ENCODE data around the gene DCUN1D2. TPM values are rescaled to one million over a fixed set of nuclear protein-coding genes. Genes with fewer than 3 reads are reported as not detected.
A peak's percentile ranks its signal among the peaks of the same experiment; 100 is the strongest.

The DCUN1D2 gene
- total and polyA plus RNA-seq, 8 donors = 7.3 to 43.0 (median 21.7) TPM

DNA sequence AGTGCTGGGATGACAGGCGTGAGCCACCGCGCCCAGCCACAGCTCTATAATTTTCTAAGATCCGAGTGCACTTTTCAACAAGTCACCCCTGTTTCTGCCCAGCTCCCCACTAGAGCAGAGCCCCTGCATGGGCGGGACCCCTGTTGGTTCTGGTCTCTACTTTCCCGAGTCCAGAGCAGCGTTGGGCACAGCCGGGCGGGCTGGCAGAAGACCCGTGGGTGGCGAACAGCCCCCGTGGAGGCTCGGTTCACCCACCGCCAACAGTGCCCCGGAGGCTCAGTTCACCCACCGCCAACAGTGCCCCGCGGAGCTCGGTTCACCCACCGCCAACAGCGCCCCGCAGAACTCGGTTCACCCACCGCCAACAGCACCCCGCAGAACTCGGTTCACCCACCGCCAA is 78.1 kb downstream of the DCUN1D2 start:
- H3K27ac ChIP-seq = peak overlapping the region in 2 of 5 donors; percentile 79 to 80
- H3K27me3 ChIP-seq = peaks cover 0 to 17% (median 12%) of the 10 kb centered on the region in 3 donors
- H3K4me1 ChIP-seq = peaks cover 0 to 34% (median 19%) of the 10 kb centered on the region in 4 donors
- H3K36me3 ChIP-seq = no peaks in the 10 kb centered on the region
- intact Hi-C loops (cut with DNase I; ENCODE audit: low total_unique reads) = no loop called here
- WGBS, 5 donors = 96 to 97% (median 97%) methylated on average over 15 to 27 of the region's 27 CpGs
- H3K4me3 ChIP-seq = no peak overlapping the region
- TF ChIP-seq POLR2A (IDR thresholded peaks at IDR 0.05) = no peak
- TF ChIP-seq, protein P1, sequence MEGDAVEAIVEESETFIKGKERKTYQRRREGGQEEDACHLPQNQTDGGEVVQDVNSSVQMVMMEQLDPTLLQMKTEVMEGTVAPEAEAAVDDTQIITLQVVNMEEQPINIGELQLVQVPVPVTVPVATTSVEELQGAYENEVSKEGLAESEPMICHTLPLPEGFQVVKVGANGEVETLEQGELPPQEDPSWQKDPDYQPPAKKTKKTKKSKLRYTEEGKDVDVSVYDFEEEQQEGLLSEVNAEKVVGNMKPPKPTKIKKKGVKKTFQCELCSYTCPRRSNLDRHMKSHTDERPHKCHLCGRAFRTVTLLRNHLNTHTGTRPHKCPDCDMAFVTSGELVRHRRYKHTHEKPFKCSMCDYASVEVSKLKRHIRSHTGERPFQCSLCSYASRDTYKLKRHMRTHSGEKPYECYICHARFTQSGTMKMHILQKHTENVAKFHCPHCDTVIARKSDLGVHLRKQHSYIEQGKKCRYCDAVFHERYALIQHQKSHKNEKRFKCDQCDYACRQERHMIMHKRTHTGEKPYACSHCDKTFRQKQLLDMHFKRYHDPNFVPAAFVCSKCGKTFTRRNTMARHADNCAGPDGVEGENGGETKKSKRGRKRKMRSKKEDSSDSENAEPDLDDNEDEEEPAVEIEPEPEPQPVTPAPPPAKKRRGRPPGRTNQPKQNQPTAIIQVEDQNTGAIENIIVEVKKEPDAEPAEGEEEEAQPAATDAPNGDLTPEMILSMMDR (IDR thresholded peaks at IDR 0.05) = no peak
- TF ChIP-seq EP300 (IDR thresholded peaks at IDR 0.05) = no peak
- no peak for TF ChIP-seq POLR2AphosphoS5 (IDR thresholded peaks at IDR 0.05)
- DNase-seq = no peak
- no peaks in the 10 kb centered on the region for H3K9me3 ChIP-seq

DNA sequence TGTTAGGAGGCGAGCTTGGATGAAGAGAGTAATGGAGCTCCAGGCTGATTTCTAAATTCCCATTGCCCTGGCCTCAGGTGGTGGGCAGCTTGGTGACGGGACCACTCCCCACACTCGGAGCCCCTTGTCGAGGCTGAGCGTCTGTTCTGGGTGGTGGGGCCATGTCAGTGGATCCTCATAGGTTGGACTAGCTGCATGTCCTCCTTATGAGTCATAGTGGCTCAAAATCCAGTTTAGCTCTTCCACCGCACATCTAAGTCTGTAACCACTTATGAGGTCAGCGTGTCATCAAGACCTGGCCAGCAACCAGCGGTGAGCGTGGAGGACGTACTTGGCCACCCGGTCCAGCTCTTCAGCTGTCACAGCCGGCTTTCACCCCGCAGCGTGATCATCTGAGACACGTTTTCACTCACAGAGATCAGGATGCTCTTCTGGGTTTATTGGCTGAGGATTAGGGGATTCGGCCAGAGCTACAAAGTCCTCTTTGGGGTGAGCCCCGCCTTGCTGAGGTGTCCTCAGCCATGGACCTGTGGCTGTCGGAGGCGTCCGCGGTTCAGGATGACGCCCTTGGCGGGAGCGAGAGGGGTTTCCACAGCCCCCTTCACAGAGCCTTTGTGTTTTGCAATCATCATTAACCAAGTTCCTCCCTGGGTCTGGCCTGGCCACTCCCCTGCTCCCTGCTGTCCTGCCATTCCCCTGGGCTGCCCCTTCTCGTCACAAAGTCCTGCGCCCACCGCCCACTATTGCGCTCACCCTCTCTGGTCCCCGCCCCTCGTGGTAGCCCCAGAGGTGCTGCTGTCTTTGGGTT is 79.1 kb downstream of the DCUN1D2 start:
- H3K4me1 ChIP-seq = peaks cover 0 to 34% (median 19%) of the 10 kb centered on the region in 4 donors
- no peaks in the 10 kb centered on the region for H3K9me3 ChIP-seq
- intact Hi-C loops (cut with DNase I; ENCODE audit: low total_unique reads) = no loop called here
- TF ChIP-seq POLR2AphosphoS5 (IDR thresholded peaks at IDR 0.05) = peak in 2 of 3 donors; percentile 49 to 51
- TF ChIP-seq, protein P1 (IDR thresholded peaks at IDR 0.05) = no peak
- no peak for TF ChIP-seq POLR2A (IDR thresholded peaks at IDR 0.05)
- no peak for TF ChIP-seq EP300 (IDR thresholded peaks at IDR 0.05)
- peak in 1 of 2 donors; percentile 60 for DNase-seq
- H3K36me3 ChIP-seq = no peaks in the 10 kb centered on the region
- H3K27me3 ChIP-seq = peaks cover 0 to 22% (median 9%) of the 10 kb centered on the region in 3 donors
- H3K4me3 ChIP-seq = no peak overlapping the region
- WGBS, 5 donors = 72 to 79% (median 77%) methylated on average over 28 to 30 of the region's 30 CpGs
- H3K27ac ChIP-seq = peak overlapping the region; percentile 68 to 80 (median 79)

DNA sequence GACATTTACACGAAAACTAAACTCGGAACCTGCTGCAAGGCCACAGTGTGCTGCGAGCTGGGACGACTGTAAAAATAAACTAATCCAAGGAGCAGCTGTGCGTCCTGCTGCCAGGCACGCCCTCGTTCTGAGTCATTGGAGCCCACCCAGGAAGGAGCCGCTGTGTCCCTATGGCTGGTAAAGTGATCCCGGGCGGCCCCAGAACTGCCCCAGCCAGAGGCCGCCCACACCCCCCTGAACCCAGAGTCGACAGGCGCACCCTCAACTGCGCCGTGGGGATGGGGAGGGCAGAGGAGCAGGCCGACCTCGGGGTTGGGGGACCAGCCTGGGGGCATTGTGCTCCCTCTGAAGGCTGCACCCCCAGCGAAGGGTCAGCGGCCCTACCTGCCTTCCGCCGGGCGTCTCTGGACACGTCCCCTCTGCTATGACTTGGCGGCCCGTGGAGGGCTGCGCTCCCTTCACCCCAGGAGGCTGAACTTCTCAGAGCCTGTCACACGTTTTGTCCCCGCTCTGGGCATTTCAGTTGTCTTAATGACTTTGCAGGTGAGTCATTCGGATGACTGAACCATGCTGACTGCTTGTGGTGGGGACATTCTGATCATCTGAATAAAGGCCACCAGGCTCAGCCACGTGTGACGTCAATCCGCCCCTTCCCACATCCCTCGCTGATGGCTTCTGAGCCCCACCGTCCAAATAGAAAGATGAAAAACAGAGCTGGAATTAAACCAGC is 79.9 kb downstream of the DCUN1D2 start:
- DNase-seq = peak in 1 of 2 donors; percentile 61
- TF ChIP-seq POLR2AphosphoS5 (IDR thresholded peaks at IDR 0.05) (peak in 1 of 3 donors; percentile 43), POLR2A (IDR thresholded peaks at IDR 0.05) (no peak)
- 49 to 67% (median 56%) methylated on average over 31 to 34 of the region's 34 CpGs for WGBS, 5 donors
- H3K27me3 ChIP-seq = peaks cover 0 to 30% (median 9%) of the 10 kb centered on the region in 3 donors
- intact Hi-C loops (cut with DNase I; ENCODE audit: low total_unique reads) = no loop called here
- H3K27ac ChIP-seq = peak overlapping the region; percentile 68 to 80 (median 79)
- peak overlapping the region in 1 of 4 donors; percentile 3 for H3K4me3 ChIP-seq
- H3K4me1 ChIP-seq = peaks cover 0 to 34% (median 19%) of the 10 kb centered on the region in 4 donors
- no peaks in the 10 kb centered on the region for H3K9me3 ChIP-seq
- no peaks in the 10 kb centered on the region for H3K36me3 ChIP-seq

DNA sequence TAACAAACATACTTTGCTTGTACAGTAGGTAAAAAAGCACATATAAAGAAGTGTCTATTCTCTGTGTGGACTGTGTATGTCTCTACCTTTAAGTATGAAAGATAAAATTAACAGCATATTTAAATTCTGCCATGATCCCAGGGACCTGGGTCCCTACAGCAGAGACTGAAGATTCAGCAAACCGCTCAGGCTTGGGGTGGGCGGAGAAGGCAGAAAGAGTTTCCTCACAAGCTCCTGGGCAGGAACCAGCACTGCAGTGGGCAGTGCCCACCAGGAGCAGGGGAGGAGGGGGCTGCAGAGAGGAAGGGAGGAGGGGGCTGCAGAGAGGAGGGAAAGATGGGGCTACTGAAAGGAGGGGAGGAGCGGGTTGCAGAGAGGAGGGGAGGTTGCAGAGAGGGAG is 81.9 kb downstream of the DCUN1D2 start:
- peaks cover 0 to 25% (median 15%) of the 10 kb centered on the region in 4 donors for H3K4me1 ChIP-seq
- no peaks in the 10 kb centered on the region for H3K36me3 ChIP-seq
- H3K9me3 ChIP-seq = no peaks in the 10 kb centered on the region
- no peak overlapping the region for H3K27ac ChIP-seq
- H3K4me3 ChIP-seq = no peak overlapping the region
- intact Hi-C loops (cut with DNase I; ENCODE audit: low total_unique reads) = no loop called here
- whole genome bisulfite sequencing, 5 donors = 77 to 91% (median 79%) methylated on average over 3 of the region's 3 CpGs
- no peak for TF ChIP-seq POLR2A (IDR thresholded peaks at IDR 0.05)
- TF ChIP-seq, protein P1 (IDR thresholded peaks at IDR 0.05) = no peak
- TF ChIP-seq POLR2AphosphoS5 (IDR thresholded peaks at IDR 0.05) = no peak
- no peak for TF ChIP-seq EP300 (IDR thresholded peaks at IDR 0.05)
- DNase-seq = no peak
- H3K27me3 ChIP-seq = peaks cover 0 to 43% (median 9%) of the 10 kb centered on the region in 3 donors
